AG04449 (cell line): ENCODE results near the gene MLH3.
A peak's percentile ranks its signal among the peaks of the same experiment; 100 is the strongest.

Experiments used
- CTCF ChIA-PET: fragments of 350-600 bp; formaldehyde crosslinking; extraction: SDS; loops from one replicate; lab custom pipeline; 2021; ENCODE audit warnings: antibody characterized with exemption; lab: Yijun Ruan, JAX
- POLR2A ChIA-PET: fragments of 400-600, 350-600 bp; formaldehyde crosslinking; extraction: SDS; loops from one replicate; lab custom pipeline; 2020; ENCODE audit warnings: antibody characterized with exemption, inconsistent platforms; lab: Yijun Ruan, JAX
- DNase-seq: peaks from one replicate; pipeline ENCODE4 v3.0.0-alpha.2; 2010; ENCODE audit warnings: low read depth, low spot score
- H3K4me3 ChIP-seq: 2 replicates; pipeline ENCODE4 v1.5.1; 2011; ENCODE audit warnings: low read depth, mild to moderate bottlenecking, control low read depth, low read length
- CTCF ChIP-seq: IDR thresholded peaks from one replicate; pipeline ENCODE4 v1.5.1; 2011; ENCODE audit warnings: mild to moderate bottlenecking, moderate library complexity, low read length, control low read depth, inconsistent platforms; ENCODE audit not compliant: insufficient read depth; ENCODE audit errors: missing control alignments

Gene MLH3

GRCh38 chr14:75011356-75011994, 39.8 kb downstream of the MLH3 start:
- ChIA-PET CTCF (interaction anchor here (1.3 to 3.6 kb wide), 3 partner anchors 12 to 77 kb away, joined by 5 to 15 read pairs (median 8); no protein-coding TSS in a partner anchor), POLR2A (interaction anchor here (0.7 to 1.0 kb wide), 2 partner anchors 8 to 58 kb away, joined by 3 to 4 read pairs; partner anchors contain the start of genes EIF2B2 and ZC2HC1C)
- TF ChIP-seq CTCF, result no peak
- H3K4me3 ChIP-seq, result no peak overlapping the region
- peak; percentile 26 for DNase-seq

- no peak for DNase-seq
- H3K4me3 ChIP-seq, result no peak overlapping the region
- ChIA-PET CTCF (interaction anchor here (3.6 kb wide), 1 partner anchor 63 kb away, joined by 15 read pairs; no protein-coding TSS in a partner anchor), POLR2A (no interaction called here)
- no peak for TF ChIP-seq CTCF
These were observed 40.7 kb downstream of the MLH3 start for GRCh38 chr14:75010472-75011093.

- CTCF ChIA-PET, result no interaction called here
- no peak overlapping the region for H3K4me3 ChIP-seq
- POLR2A ChIA-PET, result no interaction called here
- DNase-seq, result no peak
- no peak for TF ChIP-seq CTCF
These were observed 42.1 kb downstream of the MLH3 start for GRCh38 chr14:75009176-75009575.

GRCh38 chr14:75005357-75005756, 45.9 kb downstream of the MLH3 start:
- H3K4me3 ChIP-seq, result no peak overlapping the region
- ChIA-PET CTCF (interaction anchor here (1.1 kb wide), 1 partner anchor 60 kb away, joined by 3 read pairs; no protein-coding TSS in a partner anchor), POLR2A (no interaction called here)
- no peak for TF ChIP-seq CTCF
- DNase-seq, result no peak

- CTCF ChIA-PET, result interaction anchor here (0.9 to 2.5 kb wide), 11 partner anchors 9 to 143 kb away, joined by 3 to 9 read pairs (median 4); no protein-coding TSS in a partner anchor
- DNase-seq, result no peak
- no peak for TF ChIP-seq CTCF
- peak overlapping the region; percentile 96 for H3K4me3 ChIP-seq
- POLR2A ChIA-PET, result interaction anchor here (0.8 to 1.5 kb wide), 3 partner anchors 8 to 15 kb away, joined by 3 to 7 read pairs (median 6); no protein-coding TSS in a partner anchor
These were observed 47.8 kb downstream of the MLH3 start for GRCh38 chr14:75003250-75004027.
